Panc1 (cell line): ENCODE results near the gene BMP3. TPM values are rescaled to one million over a fixed set of nuclear protein-coding genes. Genes with fewer than 3 reads are reported as not detected.

Source experiments
- ATAC-seq: fragments of 200-7000 bp; cut with Tn5 transposase; 2 replicates; pipeline ENCODE4 v1.9.1; 2020; ENCODE audit warnings: mild to moderate bottlenecking, moderate library complexity
- Bru-seq: library from RNA; stranded (reverse); fragments of 400-500 nt; gene quantifications from one replicate; lab custom pipeline; 2021; lab: Mats Ljungman, UMichigan
- BruChase-seq, 2 experiments: library from RNA; stranded (reverse); fragments of 400-500 nt; gene quantifications; one replicate each; lab custom pipeline; 2021; lab: Mats Ljungman, UMichigan
- BruUV-seq: library from RNA; stranded (reverse); fragments of 400-500 nt; replicated peaks from 2 replicates; lab custom pipeline; 2021; lab: Mats Ljungman, UMichigan
- CTCF ChIA-PET: fragments of 300-600 bp; sonication (Branson Sonifier 250); formaldehyde crosslinking; loops from one replicate; lab custom pipeline; 2022; ENCODE audit warnings: antibody characterized with exemption; lab: Charles Lee
- POLR2A ChIA-PET: fragments of 300-600 bp; sonication (Branson Sonifier 250); formaldehyde crosslinking; loops from one replicate; lab custom pipeline; 2022; ENCODE audit warnings: antibody characterized with exemption; lab: Charles Lee
- DNase-seq: peaks from one replicate; pipeline ENCODE4 v3.0.0-alpha.2; 2010; ENCODE audit warnings: low read depth, low spot score
- H3K27ac ChIP-seq: 2 replicates; pipeline ENCODE4 v1.5.1; 2011; ENCODE audit warnings: mild to moderate bottlenecking, low read length, inconsistent platforms
- H3K27me3 ChIP-seq: fragments of 200-500 bp; sonication (Bioruptor generic); 2 replicates; pipeline ENCODE4 v1.6.0; 2014; ENCODE audit warnings: low read length, inconsistent platforms; ENCODE audit not compliant: control insufficient read depth, insufficient read depth
- H3K36me3 ChIP-seq: fragments of 200-500 bp; sonication (Bioruptor generic); 2 replicates; pipeline ENCODE4 v1.5.1; 2014; ENCODE audit warnings: inconsistent platforms, mild to moderate bottlenecking, low read length, moderate library complexity; ENCODE audit not compliant: control insufficient read depth, insufficient read depth
- H3K4me1 ChIP-seq: 2 replicates; pipeline ENCODE4 v1.5.1; 2011; ENCODE audit warnings: inconsistent platforms, mild to moderate bottlenecking, low read length, moderate library complexity; ENCODE audit not compliant: control insufficient read depth, insufficient read depth
- H3K4me3 ChIP-seq, 2 experiments: 2 replicates each; pipeline ENCODE4 v1.5.1; 2011 to 2012; ENCODE audit warnings: low read depth in 2 of 2, low read length in 2 of 2, mild to moderate bottlenecking in 2 of 2, inconsistent platforms in 1 of 2, moderate library complexity in 1 of 2
- H3K9me3 ChIP-seq: fragments of 200-500 bp; sonication (Bioruptor generic); 2 replicates; pipeline ENCODE4 v1.5.1; 2014; ENCODE audit warnings: low read depth, mild to moderate bottlenecking, inconsistent platforms, low read length, moderate library complexity; ENCODE audit not compliant: control insufficient read depth, insufficient read depth
- CTCF ChIP-seq: fragments of 450-650 bp; IDR thresholded peaks from 2 replicates; pipeline ENCODE4 v1.5.1; 2017; ENCODE audit warnings: mild to moderate bottlenecking
- POLR2AphosphoS5 ChIP-seq: IDR thresholded peaks from 2 replicates; pipeline ENCODE4 v1.6.1; 2012; ENCODE audit warnings: mild to moderate bottlenecking, low read depth, low read length, moderate library complexity
- REST ChIP-seq, 2 experiments: IDR thresholded peaks; 2 replicates each; pipeline ENCODE4 v1.6.1; 2011 to 2012; ENCODE audit warnings: low read depth in 2 of 2, control low read depth in 1 of 2, low read length in 1 of 2, mild to moderate bottlenecking in 1 of 2, moderate library complexity in 1 of 2; ENCODE audit not compliant: insufficient read depth in 1 of 2
- SIN3A ChIP-seq: IDR thresholded peaks from 2 replicates; pipeline ENCODE4 v1.6.1; 2012; ENCODE audit warnings: low read depth, mild to moderate bottlenecking, low read length, moderate library complexity, borderline replicate concordance; ENCODE audit not compliant: insufficient read depth
- TCF7L2 ChIP-seq: IDR thresholded peaks from 2 replicates; pipeline ENCODE4 v1.6.1; 2011; ENCODE audit warnings: mild to moderate bottlenecking, low read depth, low read length, inconsistent platforms
- in situ Hi-C: cut with HindIII; loops from 2 replicates; pipeline ENCODE4 v1.10.0; 2016; ENCODE audit warnings: low sequenced_read_pairs, low pct_unique_long_range_greater_than_20kb
- intact Hi-C: fragments of 100-400 bp; cut with micrococcal nuclease; formaldehyde crosslinking; loops from one replicate; pipeline ENCODE4 v1.10.0; 2022; ENCODE audit not compliant: unreplicated experiment
- long read RNA-seq: library from polyadenylated mRNA; unstranded; transcript quantifications from one replicate; pipeline ENCODE4 v2.0.0, GENCODE V29; 2021; ENCODE audit not compliant: unreplicated experiment
- polyA plus RNA-seq: library from polyadenylated mRNA; unstranded; fragments of >200 nt; gene quantifications from one replicate; pipeline ENCODE4 v1.2.1, GENCODE V29; 2012; ENCODE audit warnings: missing spikeins; ENCODE audit not compliant: insufficient read length
- total RNA-seq: library from RNA; stranded (reverse); gene quantifications from one replicate; pipeline ENCODE4 v1.2.1, GENCODE V29; 2021; ENCODE audit not compliant: unreplicated experiment

BMP3 gene
- total RNA-seq (0.08 TPM), Bru-seq, nascent RNA (percentile 10 among the genes with signal in this experiment), BruChase-seq, experiment 1, labeled RNA remaining after a 2-hour chase (percentile 16 among the genes with signal in this experiment), BruChase-seq, experiment 2, labeled RNA remaining after a 6-hour chase (percentile 18 among the genes with signal in this experiment)
- polyA plus RNA-seq = 0.07 TPM
- long read RNA-seq = 0 reads

GRCh38 chr4:81030061-81030980 is at the start of gene BMP3:
TSS of gene BMP3 (plus strand) at chr4:81030708. CDS start at chr4:81031285, 577 bp downstream.
- Histone ChIP-seq H3K27ac (no peak within 1 kb of the TSS), H3K36me3 (no peaks in the 10 kb centered on the region), H3K27me3 (peaks cover 7% of the 10 kb centered on the region), H3K9me3 (no peaks in the 10 kb centered on the region), H3K4me3 (peak within 1 kb of the TSS; percentile 25 to 36), H3K4me1 (no peaks in the 10 kb centered on the region)
- DNase-seq (no peak), ATAC-seq (peak; percentile 70)
- BruUV-seq = no TSS peak
- ChIA-PET POLR2A (no interaction called here), CTCF (interaction anchor here (1.0 kb wide), 1 partner anchor 10 kb away, joined by 3 read pairs; no protein-coding TSS in a partner anchor)
- no peak for TF ChIP-seq TCF7L2
- TF ChIP-seq REST (IDR thresholded peaks at IDR 0.05; ENCODE audit: insufficient read depth in 1 of 2, low read depth in 2 of 2, low read length in 1 of 2) = no peak
- TF ChIP-seq CTCF = no peak
- no peak for TF ChIP-seq POLR2AphosphoS5
- no peak for TF ChIP-seq SIN3A
- in situ Hi-C loops (no loop called here), intact Hi-C loops (no loop called here)

- DNase-seq (no peak), ATAC-seq (no peak)
- no peaks in the 10 kb centered on the region for H3K36me3 ChIP-seq
- no peak overlapping the region for H3K27ac ChIP-seq
- in situ Hi-C loops (no loop called here), intact Hi-C loops (no loop called here)
- CTCF ChIA-PET = no interaction called here
- H3K4me3 ChIP-seq = no peak overlapping the region
- POLR2A ChIA-PET = no interaction called here
- no peaks in the 10 kb centered on the region for H3K4me1 ChIP-seq
- BruUV-seq = no TSS peak
- H3K27me3 ChIP-seq = no peaks in the 10 kb centered on the region
- no peak for TF ChIP-seq POLR2AphosphoS5
- no peak for TF ChIP-seq TCF7L2
- no peak for TF ChIP-seq SIN3A
- TF ChIP-seq CTCF = no peak
- TF ChIP-seq REST (IDR thresholded peaks at IDR 0.05; ENCODE audit: insufficient read depth in 1 of 2, low read depth in 2 of 2, low read length in 1 of 2) = no peak
- H3K9me3 ChIP-seq = no peaks in the 10 kb centered on the region
Observed at GRCh38 chr4:80986011-80986410, 44.5 kb upstream of the BMP3 start.
